Loucy (cell line): ENCODE data around the gene EDN3.

Experiments
- H2AFZ ChIP-seq: fragments of 200-600 bp; sonication (generic); 2 replicates; pipeline ENCODE4 v1.6.0; 2016; ENCODE audit warnings: antibody characterized with exemption, mild to moderate bottlenecking, low read length, moderate library complexity
- H3F3A ChIP-seq: fragments of 200-600 bp; 2 replicates; pipeline ENCODE4 v1.6.0; 2016; ENCODE audit warnings: antibody characterized with exemption, low read depth, mild to moderate bottlenecking
- H3K27me3 ChIP-seq: fragments of 200-600 bp; sonication (generic); 2 replicates; pipeline ENCODE4 v1.6.1; 2014; ENCODE audit warnings: low read length, mild to moderate bottlenecking; ENCODE audit not compliant: insufficient read depth, poor library complexity, severe bottlenecking
- H3K36me3 ChIP-seq: fragments of 200-600 bp; sonication (generic); 2 replicates; pipeline ENCODE4 v1.6.1; 2016; ENCODE audit warnings: low read length; ENCODE audit not compliant: insufficient read depth
- H3K4me1 ChIP-seq: fragments of 200-600 bp; sonication (generic); 2 replicates; pipeline ENCODE4 v1.5.1; 2014; ENCODE audit warnings: low read length, mild to moderate bottlenecking; ENCODE audit not compliant: insufficient read depth, poor library complexity, severe bottlenecking
- H3K4me2 ChIP-seq: fragments of 200-600 bp; sonication (generic); 2 replicates; pipeline ENCODE4 v1.6.0; 2014; ENCODE audit warnings: antibody characterized with exemption, low read length, low read depth, mild to moderate bottlenecking; ENCODE audit not compliant: poor library complexity, severe bottlenecking
- H3K4me3 ChIP-seq: fragments of 200-600 bp; sonication (generic); 2 replicates; pipeline ENCODE4 v1.5.1; 2014; ENCODE audit warnings: low read length, mild to moderate bottlenecking, mixed read lengths; ENCODE audit not compliant: poor library complexity, severe bottlenecking
- H3K79me2 ChIP-seq: fragments of 200-600 bp; sonication (generic); 2 replicates; pipeline ENCODE4 v1.6.1; 2014; ENCODE audit warnings: low read length; ENCODE audit not compliant: insufficient read depth
- H3K9ac ChIP-seq: fragments of 200-600 bp; sonication (generic); 2 replicates; pipeline ENCODE4 v1.6.0; 2014; ENCODE audit warnings: mild to moderate bottlenecking, low read depth, low read length, moderate library complexity; ENCODE audit not compliant: poor library complexity, severe bottlenecking
- H3K9me2 ChIP-seq: fragments of 200-600 bp; sonication (generic); replicated peaks from 2 replicates; pipeline ENCODE4 v1.6.1; 2016; ENCODE audit warnings: low read depth, low read length, mixed read lengths
- H3K9me3 ChIP-seq: fragments of 200-600 bp; sonication (generic); 2 replicates; pipeline ENCODE4 v1.6.1; 2014; ENCODE audit warnings: mild to moderate bottlenecking, antibody characterized with exemption, low read length, low read depth; ENCODE audit not compliant: insufficient read depth
- H4K20me1 ChIP-seq: fragments of 200-600 bp; sonication (generic); 2 replicates; pipeline ENCODE4 v1.6.0; 2014; ENCODE audit warnings: antibody characterized with exemption, low read length, mild to moderate bottlenecking; ENCODE audit not compliant: insufficient read depth, poor library complexity, severe bottlenecking
- EZH2phosphoT487 ChIP-seq: fragments of 200-600 bp; IDR thresholded peaks from 2 replicates; pipeline ENCODE4 v1.6.1; 2018; ENCODE audit warnings: antibody characterized with exemption, mild to moderate bottlenecking, moderate library complexity, borderline replicate concordance
- TF ChIP-seq, protein P1 (sequence below): fragments of 200-600 bp; sonication (generic); conservative IDR thresholded peaks from 2 replicates; pipeline ENCODE4 v1.5.1; 2014; ENCODE audit warnings: mild to moderate bottlenecking, antibody characterized with exemption, low read length

The EDN3 gene

DNA sequence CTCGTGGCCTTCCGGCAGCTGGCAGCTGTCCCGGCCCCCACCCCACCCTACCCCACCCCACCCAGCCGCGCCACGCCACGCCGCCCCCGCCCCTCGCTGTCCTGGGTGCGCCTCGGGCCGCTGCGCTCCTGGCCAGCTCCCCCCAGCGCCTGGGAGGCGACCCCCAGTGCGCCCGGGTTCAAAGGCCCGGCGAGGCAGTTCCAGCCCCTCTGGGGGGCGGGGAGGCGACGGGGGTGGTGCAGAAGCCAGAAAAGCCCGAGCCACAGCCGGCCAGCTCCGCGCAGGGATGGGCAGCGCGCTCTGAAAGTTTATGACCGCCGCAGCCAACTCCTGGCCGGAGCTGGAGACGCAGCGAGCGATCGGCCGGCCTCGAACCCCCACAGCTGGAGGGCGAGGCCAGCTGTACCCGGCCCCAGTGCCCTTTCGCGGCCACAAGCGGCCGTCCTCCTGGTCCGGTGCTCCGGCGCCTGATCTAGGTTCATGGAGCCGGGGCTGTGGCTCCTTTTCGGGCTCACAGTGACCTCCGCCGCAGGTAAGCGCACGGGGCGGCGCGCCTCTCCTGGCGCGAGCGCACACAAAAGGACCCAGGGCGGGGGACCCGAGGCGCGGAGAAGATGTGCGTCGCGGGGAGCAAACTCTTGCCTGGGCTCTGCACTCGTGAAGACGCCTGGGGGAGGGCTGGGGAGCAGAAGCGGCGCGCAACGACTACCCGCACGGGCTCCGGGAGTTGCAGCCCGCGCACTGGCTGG is at the start of gene EDN3:
Gene EDN3 (plus strand): TSS at position 279 of the 749 bp plus-strand sequence. CDS start 202 bp downstream, at position 481.
- Histone ChIP-seq H3K27me3 (no peaks in the 10 kb centered on the region), H3K4me3 (no peak within 1 kb of the TSS), H3K9me2 (no peaks in the 10 kb centered on the region), H3K9ac (no peak within 1 kb of the TSS), H4K20me1 (no peaks in the 10 kb centered on the region), H2AFZ (no peak within 1 kb of the TSS), H3K79me2 (no peaks in the 10 kb centered on the region), H3K9me3 (no peaks in the 10 kb centered on the region), H3K36me3 (no peaks in the 10 kb centered on the region), H3K4me1 (no peaks in the 10 kb centered on the region), H3K4me2 (no peak within 1 kb of the TSS), H3F3A (no peaks in the 10 kb centered on the region)
- no peak for TF ChIP-seq EZH2phosphoT487
- TF ChIP-seq, protein P1, sequence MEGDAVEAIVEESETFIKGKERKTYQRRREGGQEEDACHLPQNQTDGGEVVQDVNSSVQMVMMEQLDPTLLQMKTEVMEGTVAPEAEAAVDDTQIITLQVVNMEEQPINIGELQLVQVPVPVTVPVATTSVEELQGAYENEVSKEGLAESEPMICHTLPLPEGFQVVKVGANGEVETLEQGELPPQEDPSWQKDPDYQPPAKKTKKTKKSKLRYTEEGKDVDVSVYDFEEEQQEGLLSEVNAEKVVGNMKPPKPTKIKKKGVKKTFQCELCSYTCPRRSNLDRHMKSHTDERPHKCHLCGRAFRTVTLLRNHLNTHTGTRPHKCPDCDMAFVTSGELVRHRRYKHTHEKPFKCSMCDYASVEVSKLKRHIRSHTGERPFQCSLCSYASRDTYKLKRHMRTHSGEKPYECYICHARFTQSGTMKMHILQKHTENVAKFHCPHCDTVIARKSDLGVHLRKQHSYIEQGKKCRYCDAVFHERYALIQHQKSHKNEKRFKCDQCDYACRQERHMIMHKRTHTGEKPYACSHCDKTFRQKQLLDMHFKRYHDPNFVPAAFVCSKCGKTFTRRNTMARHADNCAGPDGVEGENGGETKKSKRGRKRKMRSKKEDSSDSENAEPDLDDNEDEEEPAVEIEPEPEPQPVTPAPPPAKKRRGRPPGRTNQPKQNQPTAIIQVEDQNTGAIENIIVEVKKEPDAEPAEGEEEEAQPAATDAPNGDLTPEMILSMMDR = no peak

GRCh38 chr20:59253325-59253724 is 47.1 kb upstream of the EDN3 start:
- Histone ChIP-seq H3K79me2 (no peaks in the 10 kb centered on the region), H3K9me2 (no peaks in the 10 kb centered on the region), H3K4me3 (peak overlapping the region; percentile 47), H4K20me1 (no peaks in the 10 kb centered on the region), H3K36me3 (no peaks in the 10 kb centered on the region), H3K27me3 (peaks cover 49% of the 10 kb centered on the region), H3F3A (no peaks in the 10 kb centered on the region), H3K9me3 (no peaks in the 10 kb centered on the region; the same call in 1 of the 2 replicates), H3K9ac (no peak overlapping the region), H3K4me1 (peaks cover 23% of the 10 kb centered on the region), H2AFZ (no peak overlapping the region), H3K4me2 (peak overlapping the region; percentile 70)
- TF ChIP-seq EZH2phosphoT487 = peak; percentile 63; the same call in 1 of the 2 replicates
- TF ChIP-seq, protein P1 = no peak

DNA sequence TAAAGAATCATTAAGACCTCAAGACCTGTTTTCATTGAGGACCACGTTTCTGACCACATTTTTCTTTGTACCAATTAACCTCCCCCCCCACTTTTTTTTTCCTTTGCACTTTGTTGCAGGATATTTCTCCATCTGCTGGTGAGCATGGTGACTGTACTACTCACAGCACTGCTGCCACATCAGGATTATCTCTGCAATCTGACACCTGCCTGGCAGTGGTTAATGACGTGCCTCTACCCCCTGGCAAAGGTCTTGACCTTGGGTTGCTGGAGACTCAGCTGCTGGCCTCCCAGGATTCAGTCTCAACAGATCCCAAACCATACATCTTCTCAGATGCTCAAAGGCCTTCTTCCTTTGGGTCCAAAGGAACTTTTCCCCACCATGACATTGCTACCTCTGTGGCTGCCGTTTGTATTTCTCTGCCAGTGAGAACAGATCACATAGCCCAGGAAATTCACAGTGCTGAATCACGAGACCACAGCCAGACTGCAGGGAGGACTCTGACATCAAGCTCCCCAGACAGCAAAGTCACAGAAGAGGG is 46.6 kb upstream of the EDN3 start:
- Histone ChIP-seq H3K4me3 (peak overlapping the region; percentile 47), H2AFZ (no peak overlapping the region), H3K79me2 (no peaks in the 10 kb centered on the region), H3K9me2 (no peaks in the 10 kb centered on the region), H3K4me1 (peaks cover 27% of the 10 kb centered on the region), H3K27me3 (peaks cover 44% of the 10 kb centered on the region), H3F3A (no peaks in the 10 kb centered on the region), H3K4me2 (peak overlapping the region; percentile 70), H3K36me3 (no peaks in the 10 kb centered on the region), H3K9me3 (no peaks in the 10 kb centered on the region; the same call in 1 of the 2 replicates), H3K9ac (no peak overlapping the region), H4K20me1 (no peaks in the 10 kb centered on the region)
- no peak for TF ChIP-seq EZH2phosphoT487
- TF ChIP-seq, protein P1 = peak; percentile 36; the same call in 1 of the 2 replicates
